Measurements from ENCODE around the gene C2.
"Not testable (repeated sequence)": the region's sequence is repeated elsewhere in the genome, so short reads cannot be mapped to it uniquely, and the experiment has no call there.

The C2 gene

DNA sequence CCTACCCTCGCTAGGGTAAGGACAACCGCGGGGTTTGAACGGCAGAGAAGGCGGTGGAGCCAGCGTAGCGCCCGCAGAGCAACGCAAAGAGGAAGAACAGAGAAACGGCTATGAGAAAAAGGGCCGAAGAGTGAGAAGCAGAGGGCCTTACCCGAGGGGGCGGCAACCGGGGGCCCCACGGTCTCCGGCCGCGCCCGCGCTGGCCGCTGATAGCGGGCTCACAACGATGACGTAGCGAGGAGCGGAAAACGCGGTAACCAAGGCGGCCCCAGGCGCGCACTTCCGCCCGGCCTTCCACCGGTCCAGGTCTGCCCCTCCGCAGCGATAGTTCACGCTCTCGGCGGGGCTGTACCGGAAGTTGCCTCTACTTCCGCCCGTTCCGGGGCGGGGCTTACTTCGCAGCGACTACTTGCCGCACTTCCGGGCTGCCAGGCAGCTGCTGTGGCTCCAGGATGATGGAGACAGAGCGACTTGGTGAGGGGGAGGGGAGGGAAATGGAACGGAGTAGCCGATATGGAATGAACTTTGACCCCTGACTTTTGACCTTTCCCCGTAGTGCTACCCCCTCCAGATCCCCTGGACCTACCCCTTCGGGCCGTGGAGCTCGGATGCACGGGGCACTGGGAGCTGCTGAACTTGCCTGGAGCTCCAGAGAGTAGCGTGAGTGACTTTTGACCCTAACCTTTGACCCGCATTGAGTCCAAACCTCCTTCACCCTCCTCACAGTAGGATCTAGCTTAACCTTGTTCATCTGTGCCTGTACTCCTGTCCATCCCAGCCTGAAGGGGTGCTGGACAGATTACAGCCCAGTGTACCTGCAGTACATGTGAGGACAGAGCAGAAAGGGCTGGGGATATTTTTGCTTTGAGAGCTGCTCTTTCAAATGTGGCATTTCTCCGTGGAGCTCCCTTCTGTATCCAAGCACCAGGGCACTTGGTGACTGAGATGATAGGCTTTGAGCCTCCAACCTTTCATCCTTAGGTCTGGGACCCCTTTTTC lies 31.5 kb downstream of the C2 start, which contains the start of the genes NELFE and SKIC2:
Gene NELFE, minus strand, starts transcription at position 231 of the 999 bp plus-strand sequence. CDS start 525 bp downstream, outside the sequence.
Gene SKIC2, plus strand, starts transcription at position 435 of the 999 bp plus-strand sequence. Its CDS starts 18 bp downstream, at position 453.
- DNase-seq: peak; percentile 92

- no peak for DNase-seq
Measured at GRCh38 chr6:31961616-31962015, 34.1 kb downstream of the C2 start.

GRCh38 chr6:31963921-31964320 lies 36.4 kb downstream of the C2 start:
- no peak for DNase-seq

GRCh38 chr6:31965700-31966099 lies 38.2 kb downstream of the C2 start:
- no peak for DNase-seq

GRCh38 chr6:31966506-31966905 lies 39.0 kb downstream of the C2 start:
- DNase-seq: no peak

DNA sequence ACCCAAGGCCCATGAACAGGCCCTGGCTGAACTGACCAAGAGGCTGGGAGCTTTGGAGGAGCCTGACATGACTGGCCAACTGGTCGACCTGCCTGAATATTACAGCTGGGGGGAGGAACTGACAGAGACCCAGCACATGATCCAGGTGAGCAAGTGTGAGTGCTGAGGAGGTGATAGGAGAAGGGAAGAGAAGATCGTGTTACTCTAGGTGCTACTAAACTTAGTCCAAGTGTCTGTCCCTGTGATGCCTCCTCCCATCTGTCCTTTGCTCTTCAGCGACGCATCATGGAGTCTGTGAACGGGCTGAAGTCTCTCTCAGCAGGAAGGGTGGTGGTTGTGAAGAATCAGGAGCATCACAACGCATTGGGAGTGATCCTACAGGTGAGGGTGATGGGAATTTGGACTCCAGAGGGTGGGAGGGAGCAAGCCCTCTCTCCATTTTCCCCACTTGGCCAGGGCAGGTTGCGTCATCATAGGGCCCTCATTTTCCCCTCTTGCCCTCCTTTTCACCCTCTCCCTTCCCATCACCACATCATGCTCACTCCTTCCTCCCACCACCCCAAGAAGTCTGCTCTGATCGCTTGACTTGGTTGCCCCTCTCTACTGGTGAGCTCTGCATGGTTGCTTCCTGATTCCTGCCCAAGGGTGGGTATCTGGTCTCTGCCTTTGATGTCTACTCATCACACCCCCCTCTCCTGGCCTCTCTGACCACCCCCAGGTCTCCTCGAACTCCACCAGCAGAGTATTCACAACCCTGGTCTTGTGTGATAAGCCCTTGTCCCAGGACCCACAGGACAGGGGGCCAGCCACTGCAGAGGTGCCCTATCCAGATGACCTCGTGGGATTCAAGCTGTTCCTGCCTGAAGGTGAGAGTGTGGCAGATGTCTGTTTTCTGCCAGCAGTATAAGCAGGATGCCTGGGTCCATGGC lies 39.7 kb downstream of the C2 start:
- no peak for DNase-seq

- DNase-seq: no peak
Measured at GRCh38 chr6:31967926-31968320, 40.4 kb downstream of the C2 start.

- DNase-seq: no peak
Measured at GRCh38 chr6:31968326-31968725, 40.8 kb downstream of the C2 start.

- no peak for DNase-seq
Measured at GRCh38 chr6:31968791-31969711, 41.5 kb downstream of the C2 start.

GRCh38 chr6:31969712-31970603 lies 42.4 kb downstream of the C2 start:
- DNase-seq: no peak

GRCh38 chr6:31970604-31971271 lies 43.2 kb downstream of the C2 start:
- DNase-seq: no peak

DNA sequence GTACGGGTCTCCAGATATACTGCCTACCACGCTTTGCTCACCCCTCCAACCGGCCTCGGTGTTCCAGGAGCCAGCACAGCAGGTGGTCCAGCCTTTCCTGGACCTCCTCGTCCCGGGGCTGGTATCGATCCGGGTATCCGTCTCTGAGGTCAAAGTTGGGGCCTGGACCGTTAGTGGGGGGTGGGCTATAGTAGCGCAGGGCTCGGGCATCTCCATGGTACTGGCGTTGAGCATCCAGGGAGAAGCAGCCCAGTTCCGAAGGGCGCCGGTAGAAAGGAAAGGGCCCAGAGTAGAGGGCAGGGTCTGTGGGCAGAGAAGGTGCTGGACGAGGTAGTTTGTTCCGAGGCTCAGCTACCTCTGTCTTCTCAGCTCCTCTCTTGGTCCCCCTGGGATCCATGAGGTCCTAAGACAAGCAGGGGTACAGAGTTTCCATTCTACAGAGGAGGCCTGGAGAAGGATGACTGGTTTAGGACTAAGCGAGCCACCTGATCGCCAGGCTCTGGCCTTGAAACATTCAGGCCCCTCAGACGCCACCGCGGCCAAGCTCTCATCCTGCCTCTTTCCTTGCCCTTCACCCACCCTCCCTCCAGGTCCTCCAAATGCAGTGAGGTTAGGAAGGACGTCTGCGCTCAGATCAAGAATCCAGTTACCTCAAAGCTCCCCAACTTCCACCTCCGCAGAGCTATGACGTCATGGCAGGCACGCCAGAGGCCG lies 43.9 kb downstream of the C2 start:
- DNase-seq: no peak

- peak; percentile 95 for DNase-seq
Measured at GRCh38 chr6:31971993-31972708, 44.6 kb downstream of the C2 start, which contains the start of gene DXO. DXO (minus strand) TSS chr6:31972138; CDS start chr6:31971675, 463 bp downstream.

DNA sequence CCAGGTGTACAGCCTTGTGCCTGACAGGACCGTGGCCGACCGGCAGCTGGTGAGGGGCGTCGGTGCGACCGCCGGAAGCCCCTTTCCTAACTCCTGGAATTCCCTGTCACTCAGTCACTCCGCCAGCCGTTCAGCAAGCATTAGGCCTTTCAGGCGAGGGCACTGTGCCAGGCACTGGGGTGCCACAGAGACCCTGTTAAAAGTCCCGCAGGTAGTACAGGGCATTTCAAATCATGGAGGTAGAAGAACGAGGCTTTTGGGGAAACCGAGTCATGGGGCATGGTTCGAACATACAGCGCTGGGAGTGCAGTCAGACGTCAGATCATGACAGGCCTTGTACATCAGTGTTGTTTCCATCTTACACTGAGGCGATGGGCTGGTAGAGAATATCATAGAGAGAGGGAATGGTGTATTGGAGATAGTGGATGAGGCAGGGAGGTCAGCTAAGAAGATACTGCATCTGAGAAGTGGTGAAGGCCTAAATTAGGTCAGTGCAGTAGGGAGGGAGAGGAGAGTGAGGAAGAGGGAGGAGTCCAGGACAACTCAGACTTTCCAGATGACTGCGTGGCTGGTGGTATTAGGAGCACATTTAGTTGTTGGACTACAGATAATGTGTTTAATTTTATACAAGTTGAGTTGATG lies 45.3 kb downstream of the C2 start:
- no peak for DNase-seq

DNA sequence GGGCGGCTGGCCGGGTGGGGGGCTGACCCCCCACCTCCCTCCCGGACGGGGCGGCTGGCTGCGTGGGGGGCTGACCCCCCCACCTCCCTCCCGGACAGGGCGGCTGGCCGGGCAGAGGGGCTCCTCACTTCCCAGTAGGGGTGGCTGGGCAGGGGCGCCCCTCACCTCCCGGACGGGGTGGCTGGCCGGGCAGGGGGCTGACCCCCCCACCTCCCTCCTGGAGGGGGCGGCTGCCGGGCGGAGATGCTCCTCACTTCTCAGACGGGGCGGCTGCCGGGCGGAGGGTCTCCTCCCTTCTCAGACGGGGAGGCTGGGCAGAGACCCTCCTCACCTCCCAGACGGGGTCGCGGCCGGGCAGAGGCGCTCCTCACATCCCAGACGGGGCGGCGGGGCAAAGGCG lies 48.5 kb downstream of the C2 start:
- DNase-seq: not testable (repeated sequence)

DNA sequence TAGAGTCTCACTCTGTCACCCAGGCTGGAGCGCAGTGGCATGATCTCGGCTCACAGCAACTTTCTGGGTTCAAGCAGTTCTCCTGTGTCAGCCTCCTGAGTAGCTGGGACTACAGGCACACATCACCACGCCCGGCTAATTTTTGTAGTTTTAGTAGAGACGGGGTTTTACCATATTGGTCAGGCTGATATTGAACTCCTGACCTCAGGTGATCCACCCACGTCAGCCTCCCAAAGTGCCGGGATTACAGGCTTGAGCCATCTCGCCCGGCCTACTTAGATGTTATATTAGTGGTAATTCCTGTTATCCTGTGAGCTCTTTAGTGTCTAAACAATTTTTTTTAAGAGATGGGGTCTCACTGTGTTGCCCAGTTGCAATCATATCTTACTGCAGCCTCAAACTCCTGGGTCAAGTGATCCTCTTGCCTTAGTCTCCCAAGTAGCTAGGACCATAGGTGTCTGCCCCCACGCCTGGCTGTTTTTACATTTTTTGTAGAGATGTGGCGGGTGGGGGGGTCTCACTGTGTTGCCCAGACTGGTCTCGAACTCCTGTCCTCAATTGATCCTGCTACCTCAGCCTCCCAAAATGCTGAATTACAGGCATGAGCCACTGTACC lies 50.4 kb downstream of the C2 start:
- no peak for DNase-seq

- no peak for DNase-seq
Measured at GRCh38 chr6:31978831-31979230, 51.3 kb downstream of the C2 start.
